ENCODE data around the gene RCE1.

RCE1 gene

DNA sequence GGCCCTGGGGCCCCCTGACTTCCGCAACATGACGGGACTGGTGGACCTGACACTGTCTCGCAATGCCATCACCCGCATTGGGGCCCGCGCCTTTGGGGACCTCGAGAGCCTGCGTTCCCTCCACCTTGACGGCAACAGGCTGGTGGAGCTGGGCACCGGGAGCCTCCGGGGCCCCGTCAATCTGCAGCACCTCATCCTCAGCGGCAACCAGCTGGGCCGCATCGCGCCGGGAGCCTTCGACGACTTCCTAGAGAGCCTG, 14.6 kb downstream of the RCE1 start:
- DNase-seq, result no peak

DNA sequence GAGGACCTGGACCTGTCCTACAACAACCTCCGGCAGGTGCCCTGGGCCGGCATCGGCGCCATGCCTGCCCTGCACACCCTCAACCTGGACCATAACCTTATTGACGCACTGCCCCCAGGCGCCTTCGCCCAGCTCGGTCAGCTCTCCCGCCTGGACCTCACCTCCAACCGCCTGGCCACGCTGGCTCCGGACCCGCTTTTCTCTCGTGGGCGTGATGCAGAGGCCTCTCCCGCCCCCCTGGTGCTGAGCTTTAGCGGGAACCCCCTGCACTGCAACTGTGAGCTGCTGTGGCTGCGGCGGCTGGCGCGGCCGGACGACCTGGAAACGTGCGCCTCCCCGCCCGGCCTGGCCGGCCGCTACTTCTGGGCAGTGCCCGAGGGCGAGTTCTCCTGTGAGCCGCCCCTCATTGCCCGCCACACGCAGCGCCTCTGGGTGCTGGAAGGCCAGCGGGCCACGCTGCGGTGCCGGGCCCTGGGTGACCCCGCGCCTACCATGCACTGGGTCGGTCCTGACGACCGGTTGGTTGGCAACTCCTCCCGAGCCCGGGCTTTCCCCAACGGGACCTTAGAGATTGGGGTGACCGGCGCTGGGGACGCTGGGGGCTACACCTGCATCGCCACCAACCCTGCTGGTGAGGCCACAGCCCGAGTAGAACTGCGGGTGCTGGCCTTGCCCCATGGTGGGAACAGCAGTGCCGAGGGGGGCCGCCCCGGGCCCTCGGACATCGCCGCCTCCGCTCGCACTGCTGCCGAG, 15.1 kb downstream of the RCE1 start:
- DNase-seq, result no peak

GRCh38 chr11:66858939-66859685, 15.9 kb downstream of the RCE1 start:
- DNase-seq, result no peak

- DNase-seq, result no peak
Measured at GRCh38 chr11:66859686-66860448, 16.6 kb downstream of the RCE1 start.

- DNase-seq, result no peak
Measured at GRCh38 chr11:66860449-66860831, 17.2 kb downstream of the RCE1 start.

- no peak for DNase-seq
Measured at GRCh38 chr11:66861038-66861773, 18.0 kb downstream of the RCE1 start.

- DNase-seq, result no peak
Measured at GRCh38 chr11:66861774-66862558, 18.7 kb downstream of the RCE1 start.

DNA sequence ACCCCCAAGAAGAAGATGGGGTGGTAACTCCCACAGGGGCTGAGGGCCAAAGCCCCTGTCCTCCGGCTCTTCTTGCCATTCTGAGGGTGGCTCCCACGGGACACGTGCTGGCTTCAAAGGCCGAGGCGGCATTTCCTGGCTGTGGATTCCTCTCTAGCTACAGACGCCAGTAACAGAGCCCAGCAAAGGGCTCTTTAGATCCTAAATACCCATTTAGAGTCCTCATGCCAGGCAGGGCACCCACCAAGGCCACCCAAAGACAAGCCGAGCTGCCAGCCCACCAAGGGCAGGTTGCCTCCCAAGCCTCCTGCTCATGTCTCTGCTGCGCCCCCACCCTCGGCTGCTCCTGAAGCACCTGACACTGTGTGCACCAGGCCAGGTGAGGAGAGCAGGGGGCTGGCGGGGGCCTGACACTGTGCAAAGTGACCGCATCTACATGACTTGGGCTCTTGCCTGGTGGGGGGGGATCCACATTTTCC, 19.4 kb downstream of the RCE1 start:
- no peak for DNase-seq

DNA sequence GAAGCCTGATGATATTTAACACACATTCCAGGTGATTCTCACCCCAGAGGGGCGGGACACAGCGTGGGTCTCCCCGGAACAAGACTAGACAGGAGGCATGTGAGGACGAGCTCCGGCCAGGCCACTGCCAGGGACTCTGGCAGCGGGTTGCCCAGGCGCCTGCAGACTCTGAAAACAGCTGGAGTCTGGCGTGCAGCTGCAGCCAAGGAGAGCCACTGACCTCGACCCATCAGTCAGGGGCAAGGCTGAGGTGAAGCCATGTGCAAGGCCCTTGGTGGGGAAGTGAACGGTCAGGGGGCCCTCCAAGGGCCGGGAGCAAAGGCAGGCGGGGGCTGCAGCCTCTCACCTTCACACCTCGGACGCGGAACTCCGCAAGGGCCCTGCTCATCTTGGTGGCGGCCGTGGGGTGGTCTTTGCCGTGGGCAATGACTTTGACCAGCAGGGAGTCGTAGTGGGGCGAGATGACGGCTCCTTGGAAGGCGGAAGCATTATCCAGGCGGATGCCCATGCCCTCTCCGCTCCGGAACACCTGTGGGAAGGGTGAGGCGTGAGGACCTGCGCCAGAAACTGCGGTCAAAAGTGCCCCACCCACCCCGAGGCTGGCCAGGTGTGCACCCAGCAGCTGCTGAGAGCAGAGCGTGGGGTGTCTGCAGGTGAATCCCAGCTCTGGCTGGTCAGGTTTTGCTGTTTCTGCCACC, 20.3 kb downstream of the RCE1 start:
- DNase-seq, result no peak

- no peak for DNase-seq
Measured at GRCh38 chr11:66864172-66864901, 21.1 kb downstream of the RCE1 start.

DNA sequence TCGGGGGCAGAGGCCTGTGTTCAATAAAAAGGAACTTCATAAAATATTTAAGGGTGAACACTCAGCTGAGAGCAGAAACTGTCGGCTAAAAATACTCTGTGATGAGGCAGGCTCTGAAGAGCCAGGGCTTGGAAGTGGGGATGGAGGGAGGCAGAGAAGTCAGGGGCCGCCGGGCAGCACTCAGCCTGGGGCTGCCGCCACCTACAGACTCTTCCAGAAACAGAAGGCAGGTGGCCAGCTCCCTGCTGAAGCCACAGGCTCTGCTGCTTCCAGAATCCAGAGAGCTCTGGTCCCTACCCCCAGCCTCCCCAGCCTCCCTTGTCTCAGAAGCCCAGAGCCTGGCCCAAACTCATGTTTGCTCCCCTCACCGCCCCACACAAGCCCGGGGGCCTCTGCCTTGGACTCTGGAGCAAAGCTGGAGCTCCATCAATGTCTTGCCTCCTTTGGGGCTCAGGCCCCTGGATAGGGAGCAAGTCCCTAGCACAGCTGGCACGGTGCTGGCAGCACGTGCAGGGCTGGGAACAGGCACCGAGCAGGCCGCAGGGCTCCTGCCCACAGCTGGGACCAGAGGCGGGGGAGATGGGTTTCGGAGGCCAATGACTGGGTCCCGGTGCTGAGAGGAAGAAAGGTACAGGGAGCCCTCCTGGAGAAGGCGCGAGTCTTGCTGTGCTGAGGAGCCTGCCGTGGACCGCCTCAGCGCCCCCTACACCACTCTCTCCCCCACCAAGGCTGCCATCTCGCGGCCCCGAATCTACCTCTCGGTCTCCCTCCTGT, 21.9 kb downstream of the RCE1 start:
- no peak for DNase-seq

GRCh38 chr11:66866007-66866406, 22.8 kb downstream of the RCE1 start:
- no peak for DNase-seq

DNA sequence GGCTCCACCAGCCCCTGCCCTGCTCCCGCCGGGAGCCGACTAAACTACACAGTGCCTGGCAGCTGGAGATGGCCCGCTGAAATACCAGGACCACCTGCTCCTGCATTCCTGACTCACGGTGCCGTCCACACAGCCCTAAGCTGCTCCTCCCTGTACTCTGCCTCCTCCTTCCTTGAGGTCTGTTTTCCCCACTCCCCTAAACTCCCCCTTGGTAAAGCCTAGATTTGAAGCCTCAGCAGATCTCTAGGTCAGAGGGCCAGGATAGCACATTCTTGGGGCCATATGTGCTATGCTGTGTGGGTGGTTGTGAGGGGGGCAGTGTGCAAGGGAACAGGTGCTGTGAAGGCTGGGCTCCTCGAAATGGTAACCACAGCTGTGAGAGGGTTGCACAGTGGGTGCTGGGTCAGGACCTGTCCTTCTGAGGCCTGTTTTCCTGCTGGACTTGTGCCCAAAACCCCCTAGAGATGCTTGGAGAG, 23.3 kb downstream of the RCE1 start:
- no peak for DNase-seq

GRCh38 chr11:66867425-66868040, 24.3 kb downstream of the RCE1 start:
- no peak for DNase-seq

DNA sequence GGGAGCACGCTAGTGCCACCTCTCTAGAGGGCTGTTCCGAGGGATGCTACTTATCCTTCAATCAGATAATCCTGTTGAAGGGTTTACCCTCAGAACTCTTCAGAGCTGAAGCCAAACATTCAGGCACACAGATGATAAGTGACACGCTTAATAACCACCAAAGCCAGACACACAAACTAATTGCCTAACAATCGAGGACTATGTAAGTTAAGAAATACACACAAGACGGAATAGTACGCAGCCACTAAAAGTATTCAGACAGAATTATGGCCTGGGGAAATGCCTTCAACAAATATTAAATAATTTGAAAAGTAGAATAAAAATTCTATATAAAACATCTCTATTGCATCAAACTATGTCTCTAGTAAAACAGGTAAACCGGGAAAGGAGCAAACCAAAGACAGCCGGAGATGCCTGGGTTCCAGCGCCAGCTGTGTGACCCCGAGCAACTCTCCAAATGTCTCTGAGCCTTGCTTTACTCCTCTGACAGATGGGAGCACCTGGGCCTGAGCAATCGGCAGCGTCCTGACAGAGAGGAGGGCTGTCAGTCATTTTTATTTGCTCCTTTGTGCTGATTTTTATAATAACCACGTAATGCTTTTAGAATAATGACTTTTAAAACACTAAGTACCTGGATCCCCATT, 25.0 kb downstream of the RCE1 start:
- DNase-seq, result no peak

DNA sequence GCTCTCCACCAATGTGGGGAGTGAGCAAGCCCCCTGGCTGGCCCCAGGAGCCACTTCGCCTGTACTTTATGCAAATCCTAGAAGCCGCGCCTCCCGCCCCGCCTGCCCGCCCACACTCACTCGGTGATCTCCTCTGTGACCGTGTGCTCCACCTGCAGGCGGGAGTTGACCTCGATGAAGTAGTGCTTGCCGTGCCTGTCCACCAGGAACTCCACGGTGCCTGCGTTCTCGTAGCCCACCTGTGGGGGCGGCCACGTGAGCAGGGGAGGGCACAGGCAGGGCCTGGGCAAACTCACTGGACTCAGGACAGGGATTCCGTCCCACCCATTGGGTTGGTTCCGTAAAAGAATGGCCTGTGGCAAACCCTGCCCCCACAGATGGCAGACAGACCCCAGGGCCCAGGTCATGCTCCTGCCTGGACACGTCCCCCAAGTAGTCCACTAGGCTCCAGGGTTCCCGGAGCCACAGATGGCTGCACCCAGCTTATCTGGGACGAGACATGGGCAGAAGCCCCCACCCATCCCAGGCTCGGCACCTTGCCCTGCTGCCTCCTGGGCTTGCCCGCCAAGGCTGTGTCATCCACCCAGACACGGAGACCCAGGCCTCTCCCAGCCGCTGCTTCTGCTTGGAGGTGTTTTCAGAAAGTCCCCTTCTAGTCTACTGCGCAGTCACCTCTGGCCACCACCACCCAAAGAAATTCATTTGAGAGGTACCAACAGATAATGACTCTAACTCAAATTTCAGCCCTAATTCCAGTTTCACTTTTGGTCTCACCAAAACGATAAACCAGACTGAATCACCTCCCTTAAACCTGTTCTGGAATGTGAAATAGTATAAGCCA, 25.7 kb downstream of the RCE1 start:
- no peak for DNase-seq

GRCh38 chr11:66869567-66869870, 26.3 kb downstream of the RCE1 start:
- no peak for DNase-seq

- DNase-seq, result no peak
Measured at GRCh38 chr11:66870131-66870530, 26.9 kb downstream of the RCE1 start.
